Hematopoietic multipotent progenitor cell treated with erythropoietin and hydrocortisone succinate and interleukin-3 and kit ligand, for 8 days (in vitro differentiated cells): Measurements from ENCODE around the gene NEK6.
"Not testable (repeated sequence)": the region's sequence is repeated elsewhere in the genome, so short reads cannot be mapped to it uniquely, and the experiment has no call there.

Source experiments
- DNase-seq: peaks from one replicate; pipeline ENCODE4 v3.0.0-alpha.2; 2015

The NEK6 gene

DNA sequence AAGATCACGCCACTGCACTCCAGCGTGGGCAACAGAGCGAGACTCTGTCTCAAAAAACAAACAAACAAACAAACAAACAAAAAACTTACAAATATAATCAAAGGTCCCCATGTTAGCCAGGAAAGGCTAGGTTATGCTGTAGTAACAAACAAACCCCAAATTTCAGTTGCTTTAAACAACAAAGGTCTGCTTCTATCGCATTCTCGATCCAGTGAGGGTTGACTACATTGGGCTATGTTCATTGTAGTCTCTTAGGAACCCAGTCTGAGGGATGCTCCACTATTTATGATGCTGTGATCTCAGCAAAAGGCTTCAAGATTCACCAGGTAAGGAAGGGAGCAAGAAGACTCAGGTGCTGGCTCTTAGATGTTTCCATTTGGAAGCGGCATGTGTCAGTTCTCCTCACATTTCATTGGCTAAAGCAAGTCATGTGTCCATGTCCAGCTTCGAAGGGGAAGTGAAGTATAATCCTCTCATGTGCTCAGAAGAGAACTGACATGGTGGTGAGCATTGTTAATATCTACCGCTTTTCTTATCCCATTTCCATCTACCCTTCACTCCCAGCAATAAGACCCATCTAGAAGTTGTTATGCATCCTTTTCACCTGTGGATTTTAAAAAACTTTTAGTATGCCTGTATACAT, 26.5 kb upstream of the NEK6 start:
- no peak for DNase-seq

DNA sequence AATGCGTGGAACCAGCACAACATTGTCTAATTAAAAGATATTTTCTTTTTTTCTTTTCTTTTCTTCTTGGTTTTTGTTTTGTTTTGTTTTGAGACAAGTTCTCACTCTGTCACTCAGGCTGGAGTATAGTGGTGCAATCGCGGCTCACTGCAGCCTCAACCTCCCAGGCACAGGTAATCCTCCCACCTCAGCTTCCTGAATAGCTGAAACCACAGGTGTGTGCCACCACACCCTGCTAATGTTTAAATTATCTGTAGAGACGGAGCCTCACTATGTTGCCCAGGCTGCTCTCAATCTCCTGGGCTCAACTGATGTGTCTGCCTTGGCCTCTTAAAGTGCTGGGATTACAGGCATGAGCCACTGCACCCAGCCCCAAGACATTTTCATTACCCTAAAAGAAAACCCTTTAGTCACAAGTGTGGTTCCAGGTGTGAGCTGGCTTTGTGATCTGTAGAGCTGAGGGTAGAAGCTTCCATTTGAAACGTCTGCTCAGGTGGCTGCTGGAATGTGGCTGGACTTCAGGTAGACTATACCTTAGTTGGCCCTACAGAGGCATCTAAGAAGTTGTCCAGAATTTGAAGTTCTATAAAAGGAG, 19.1 kb upstream of the NEK6 start:
- DNase-seq: no peak

DNA sequence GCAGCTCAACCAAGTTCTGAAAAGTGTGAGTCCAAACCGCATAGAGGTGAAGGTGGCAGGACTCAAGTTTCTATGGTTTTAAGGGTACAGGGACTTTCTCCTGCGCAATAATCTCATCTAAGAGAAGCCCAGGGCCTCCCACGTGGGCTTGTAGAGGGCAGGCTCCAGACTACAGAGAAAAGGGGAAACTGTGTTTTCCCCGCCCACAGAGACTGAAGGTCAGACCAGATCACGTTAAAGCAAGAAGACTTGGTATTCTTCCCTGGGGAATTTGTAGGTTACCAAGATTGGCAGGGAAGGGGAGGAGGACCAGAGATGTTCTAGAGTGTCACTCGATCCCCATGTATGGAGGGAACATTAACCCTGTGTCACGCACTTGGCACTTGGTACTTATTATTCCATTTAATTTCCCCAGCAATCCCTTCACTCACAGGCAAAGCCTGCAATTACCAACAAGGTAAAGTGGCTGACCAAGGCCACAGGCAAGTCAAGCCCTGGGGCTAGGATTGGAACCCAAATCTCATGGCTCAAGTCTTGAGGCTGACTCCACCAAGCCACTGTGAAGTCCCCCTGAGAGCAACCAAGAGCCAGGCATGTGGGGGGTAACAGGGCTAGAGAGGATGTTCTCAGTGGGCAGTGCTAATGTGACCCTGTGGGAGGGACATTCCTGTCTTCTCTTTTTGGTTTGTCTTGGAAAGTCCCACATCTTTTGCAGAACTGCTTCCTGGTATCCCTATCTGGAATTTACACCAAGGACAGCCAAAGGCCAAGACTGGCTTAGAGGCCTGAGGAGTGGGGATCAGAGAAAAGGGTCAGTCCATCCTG, 18.3 kb upstream of the NEK6 start:
- no peak for DNase-seq

DNA sequence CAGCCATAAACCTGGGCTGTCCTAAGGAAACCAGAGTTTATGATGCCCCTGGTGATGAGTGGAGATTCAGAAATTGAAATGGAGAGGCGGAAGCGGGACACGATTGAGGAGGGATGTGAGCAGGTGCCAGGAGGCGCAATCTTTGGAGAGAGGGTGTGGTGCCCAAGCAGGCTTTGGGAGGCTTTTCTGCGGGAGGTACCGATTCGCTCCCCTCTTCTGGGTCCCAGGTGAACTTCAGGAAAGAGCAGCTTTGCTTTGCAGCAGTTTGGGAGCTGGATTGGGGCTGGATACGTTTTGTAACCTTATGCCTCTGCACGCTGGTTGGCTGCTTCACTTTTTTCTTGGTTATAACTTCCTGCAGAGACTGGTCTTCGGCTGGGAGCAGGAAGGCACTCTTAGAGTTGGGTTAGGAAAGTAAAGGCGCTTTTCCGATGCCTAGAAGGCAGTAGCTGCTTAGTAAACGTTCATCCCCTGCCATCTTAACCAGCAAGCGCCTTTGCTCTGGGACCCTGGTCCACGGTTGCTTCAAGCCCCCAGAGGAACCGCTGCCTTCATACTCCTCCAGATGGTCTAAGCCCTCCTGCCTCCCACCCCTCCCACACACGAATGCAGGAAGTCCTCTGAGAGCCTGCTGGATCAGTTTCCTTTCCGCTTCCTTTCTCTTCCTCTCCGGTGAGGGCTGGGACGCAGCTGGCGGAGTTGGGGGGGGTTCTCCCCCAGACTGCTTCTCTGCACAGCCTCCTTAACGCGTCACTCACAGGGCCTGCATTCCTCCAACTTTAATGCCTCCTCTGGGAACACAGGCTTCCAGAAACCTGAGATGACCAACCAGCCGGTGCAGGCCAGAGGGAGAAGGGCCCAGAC, 15.2 kb upstream of the NEK6 start:
- DNase-seq: no peak

DNA sequence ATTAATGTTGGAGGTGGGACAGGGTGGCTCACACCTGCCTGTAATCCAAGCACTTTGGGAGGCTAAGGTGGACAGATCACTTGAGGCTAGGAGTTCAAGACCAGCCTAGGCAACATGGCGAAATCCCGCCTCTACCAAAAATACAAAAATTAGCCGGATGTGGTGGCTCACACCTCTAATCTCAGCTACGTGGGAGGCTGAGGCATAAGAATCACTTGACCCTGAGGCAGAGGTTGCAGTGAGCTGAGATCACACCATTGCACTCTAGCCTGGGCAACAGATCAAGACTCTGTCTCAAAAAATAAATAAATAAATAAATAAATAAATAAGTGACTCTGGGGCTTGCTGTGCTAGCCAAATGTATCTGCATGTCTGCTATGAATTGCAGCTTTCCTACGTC, 10.4 kb upstream of the NEK6 start:
- not testable (repeated sequence) for DNase-seq

DNA sequence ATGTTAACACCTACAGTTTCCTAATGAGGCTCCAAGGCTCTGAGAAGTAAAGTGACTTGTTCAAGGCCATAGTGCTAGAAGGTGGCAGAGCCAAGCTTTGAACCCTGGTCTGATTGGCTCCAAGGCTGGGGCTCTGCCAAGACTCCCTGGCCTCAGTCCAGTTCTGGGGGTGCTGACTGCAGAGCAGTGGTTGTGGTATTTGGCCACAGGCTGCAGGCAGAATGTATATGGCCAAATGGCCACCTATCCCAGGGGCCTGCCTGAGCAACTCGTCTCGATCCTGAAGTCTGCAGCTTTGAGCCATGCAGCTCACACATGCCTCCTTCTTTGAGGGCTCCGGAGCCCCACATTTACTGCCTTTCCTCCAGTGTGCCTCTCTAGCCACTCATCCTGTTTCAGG, 9.7 kb upstream of the NEK6 start:
- DNase-seq: no peak

DNA sequence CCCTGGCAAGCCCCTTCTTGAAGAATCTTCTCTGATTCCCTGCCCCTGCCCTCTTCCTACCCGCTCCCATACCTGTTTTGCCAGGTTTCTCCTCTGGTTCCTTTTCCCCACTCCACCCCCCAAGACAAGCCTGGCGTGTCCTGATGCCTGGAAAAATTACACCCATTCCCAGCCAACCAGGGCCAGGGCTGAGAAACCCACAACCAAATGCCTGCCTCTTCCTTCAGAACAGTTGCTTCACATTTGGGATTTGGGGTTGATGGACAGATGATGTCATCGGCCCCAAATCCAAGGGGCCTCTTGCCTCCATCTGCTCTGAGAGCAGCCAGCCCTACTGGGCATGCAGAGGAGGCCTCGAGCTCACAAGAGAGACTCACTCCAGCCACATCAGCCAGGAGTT, 8.8 kb upstream of the NEK6 start:
- no peak for DNase-seq

DNA sequence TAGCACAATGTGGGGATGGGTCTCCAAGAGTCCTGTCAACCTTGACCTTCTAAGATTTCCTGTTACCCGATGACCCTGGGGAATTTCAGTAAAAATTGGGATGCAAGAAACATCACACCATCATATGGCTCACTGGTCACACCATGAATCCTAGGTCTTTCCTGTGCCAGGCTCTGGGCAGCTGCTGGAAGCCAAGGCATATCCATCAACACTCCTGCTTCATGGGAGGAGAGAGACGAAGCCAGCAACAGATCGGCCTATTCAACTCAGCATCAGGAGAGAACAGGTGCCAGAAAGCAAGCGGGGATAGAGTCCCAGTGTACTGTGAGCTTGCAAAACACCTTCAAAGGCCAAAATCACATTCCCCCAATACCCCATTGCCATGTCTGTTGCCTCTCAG, 6.5 kb upstream of the NEK6 start:
- DNase-seq: no peak

DNA sequence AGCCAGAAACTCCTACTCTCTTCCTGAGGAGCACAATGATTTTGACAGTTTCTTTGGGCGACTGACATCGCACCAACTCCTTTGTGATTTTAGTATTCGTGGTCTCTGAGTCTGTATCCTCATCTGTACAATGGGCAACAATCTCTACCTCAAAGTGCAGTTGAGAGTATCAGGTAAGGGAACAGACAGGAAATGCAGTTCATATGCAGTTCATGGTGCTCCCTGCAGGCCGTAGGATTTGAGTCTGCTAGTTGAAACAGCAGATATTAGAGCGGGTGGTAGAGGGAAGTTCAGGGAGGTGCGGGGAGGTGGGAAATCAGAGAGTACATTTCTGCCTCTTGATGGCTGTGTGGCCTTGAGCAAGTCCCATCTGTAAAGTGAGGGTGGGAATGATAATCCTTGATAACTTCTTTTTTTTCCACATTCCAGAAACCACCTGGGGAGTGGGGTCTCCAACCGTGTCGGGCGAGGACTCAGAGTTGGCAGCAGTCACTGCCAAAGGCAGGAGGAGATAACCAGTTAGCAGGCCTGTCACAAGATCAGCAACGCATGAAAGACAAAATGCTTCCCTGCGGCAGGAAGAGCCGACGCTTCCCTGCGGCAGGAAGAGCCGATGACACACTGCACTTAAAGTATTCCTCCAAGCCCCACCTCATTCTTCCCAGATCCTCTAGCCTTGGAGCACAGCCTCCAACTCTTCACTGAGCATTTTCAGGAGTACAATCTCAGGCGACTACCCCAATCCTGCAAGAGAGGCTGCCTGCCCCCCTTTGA, 6.0 kb upstream of the NEK6 start:
- no peak for DNase-seq

DNA sequence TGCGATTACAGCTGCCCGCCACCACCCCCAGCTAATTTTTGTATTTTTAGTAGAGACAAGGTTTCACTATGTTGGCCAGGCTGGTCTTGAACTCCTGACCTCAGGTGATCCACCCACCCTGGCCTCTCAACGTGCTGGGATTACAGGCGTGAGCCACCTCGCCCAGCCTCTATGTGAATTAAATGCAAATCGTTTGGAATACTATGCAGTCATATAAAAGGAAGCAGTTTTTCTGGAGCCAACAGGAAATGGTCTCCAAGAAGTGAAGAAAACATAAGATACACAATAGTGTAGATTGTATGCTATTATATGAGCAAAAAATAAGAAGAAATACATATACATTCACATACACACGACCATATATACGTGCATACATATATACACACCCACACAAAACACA, 4.9 kb upstream of the NEK6 start:
- DNase-seq: not testable (repeated sequence)

DNA sequence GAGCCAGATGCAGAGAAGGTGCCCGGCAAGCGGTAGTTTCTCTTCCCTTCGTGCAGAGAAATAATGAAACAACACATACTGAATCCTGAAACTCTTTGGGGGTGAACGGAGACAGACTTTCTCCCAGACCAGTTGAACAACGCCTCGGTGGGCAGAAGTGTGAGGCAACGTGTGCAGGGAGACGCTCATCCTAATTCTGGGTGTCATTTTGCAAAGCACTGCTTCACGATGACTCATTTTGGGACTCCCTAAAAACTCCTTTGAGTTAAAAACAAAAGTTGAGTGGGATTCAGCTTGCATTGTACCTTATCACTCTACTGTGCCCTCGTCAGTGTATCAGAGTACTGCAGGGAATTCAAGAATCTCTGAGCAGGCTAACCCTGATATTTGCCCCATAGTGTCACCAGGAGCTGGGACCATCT, 3.5 kb upstream of the NEK6 start:
- DNase-seq: no peak

DNA sequence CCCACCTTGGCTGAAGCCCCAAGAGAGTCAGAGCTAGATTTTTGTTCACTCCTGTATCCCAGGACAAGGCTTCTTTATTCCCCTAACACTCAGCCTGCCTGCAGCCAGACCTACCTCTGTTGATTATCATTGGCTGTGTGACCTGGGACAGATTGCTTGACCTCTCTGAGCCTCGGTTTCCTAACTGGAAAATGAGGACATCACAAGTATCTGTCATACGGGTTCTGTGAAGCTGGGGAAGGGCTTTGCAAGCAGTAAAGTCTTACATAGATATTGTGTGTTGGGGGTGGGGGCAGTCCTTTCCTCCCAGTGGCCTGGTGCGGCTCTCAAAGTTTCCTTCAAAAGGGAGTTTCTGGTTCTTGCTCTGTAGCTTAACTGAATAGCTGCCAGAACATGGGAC, 2.5 kb upstream of the NEK6 start:
- DNase-seq: no peak

DNA sequence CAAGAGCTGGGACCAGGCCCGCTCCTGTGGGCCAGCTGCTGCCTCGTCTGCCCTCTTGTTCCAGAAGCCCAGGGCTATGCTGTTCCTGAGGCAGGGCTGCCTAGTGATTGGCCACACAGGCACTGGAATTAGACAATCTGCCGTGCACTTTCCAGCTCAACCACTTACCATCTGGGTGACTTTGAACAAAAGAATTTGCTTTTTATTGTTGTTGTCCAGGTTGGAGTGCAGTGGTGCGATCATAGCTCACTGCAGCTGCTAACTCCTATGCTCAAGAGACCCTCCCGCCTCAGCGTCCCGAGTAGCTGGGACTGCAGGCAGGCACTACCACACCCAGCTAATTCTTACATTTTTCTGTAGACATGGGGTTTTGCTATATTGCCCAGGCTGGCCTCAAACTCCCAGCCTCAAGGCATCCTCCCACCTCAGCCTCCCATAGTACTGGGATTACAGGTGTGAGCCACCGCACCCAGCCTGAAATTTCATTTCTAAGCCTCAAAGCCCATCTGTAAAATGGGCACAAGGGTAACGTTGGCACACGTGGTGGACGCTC, 1.2 kb upstream of the NEK6 start:
- DNase-seq: no peak

DNA sequence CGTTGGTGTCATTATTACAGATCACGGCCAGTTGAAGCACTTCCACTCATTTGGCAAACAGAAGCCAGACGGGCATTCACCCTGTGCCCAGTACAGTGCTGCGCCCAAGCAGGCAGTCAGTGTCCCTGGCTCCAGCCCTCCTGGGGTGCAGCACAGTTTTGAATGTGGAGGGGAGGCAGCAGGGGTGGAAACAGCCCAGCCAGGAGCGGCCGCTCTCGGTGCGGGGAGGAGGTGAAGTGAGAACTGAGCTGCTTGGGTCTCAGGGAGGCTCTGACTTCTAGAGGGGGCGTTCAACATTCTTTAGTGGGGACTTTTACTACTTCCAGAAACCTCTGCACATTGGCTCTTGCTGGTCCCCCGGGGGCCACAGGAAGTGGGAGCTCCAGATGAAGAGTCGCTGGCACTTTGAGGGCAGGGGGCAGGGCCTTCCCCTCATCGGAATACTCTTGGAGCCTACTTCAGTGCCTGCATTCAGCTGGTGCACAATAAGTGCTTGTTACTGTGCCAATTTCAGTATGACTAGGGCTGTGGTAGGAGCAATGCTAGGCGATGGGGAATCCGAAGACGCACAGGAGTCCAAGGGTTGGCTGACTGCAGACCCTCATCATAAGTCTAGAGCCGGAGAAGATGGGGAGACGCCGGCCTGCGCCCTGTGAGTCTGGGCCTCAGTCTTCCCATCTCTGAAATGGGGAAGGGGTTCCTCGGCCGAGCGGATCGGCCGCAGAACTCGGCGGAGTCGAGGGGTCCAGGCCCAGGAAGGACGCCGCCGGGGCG, 492 bp upstream of the NEK6 start:
- no peak for DNase-seq

DNA sequence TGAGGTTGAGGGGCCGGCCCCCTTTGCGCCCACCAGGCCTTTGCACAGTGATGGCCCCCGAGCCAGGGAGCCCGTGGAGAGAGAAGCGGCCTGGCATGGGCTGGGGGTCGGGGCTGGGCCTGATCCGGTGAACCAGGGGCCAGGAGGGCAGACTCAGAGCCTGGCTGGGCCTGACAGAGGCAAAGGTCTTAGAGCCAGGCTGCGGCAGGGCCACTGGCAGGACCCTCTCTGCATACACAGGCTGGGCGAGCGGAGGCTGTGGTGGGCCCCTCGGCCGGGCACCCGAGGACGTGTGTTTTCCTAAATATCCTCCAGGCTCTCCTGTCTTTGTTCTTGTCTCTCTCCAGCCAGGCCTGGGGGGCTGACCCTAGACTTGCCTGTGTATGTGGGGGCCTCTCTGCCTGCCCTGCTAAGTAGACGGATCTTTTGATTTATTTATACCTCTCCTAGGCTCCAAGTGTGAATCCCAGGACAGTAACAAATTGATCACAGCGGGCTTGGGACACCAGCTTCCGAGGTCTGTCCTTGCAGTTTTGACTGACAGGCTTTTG, 933 bp downstream of the NEK6 start:
- no peak for DNase-seq

DNA sequence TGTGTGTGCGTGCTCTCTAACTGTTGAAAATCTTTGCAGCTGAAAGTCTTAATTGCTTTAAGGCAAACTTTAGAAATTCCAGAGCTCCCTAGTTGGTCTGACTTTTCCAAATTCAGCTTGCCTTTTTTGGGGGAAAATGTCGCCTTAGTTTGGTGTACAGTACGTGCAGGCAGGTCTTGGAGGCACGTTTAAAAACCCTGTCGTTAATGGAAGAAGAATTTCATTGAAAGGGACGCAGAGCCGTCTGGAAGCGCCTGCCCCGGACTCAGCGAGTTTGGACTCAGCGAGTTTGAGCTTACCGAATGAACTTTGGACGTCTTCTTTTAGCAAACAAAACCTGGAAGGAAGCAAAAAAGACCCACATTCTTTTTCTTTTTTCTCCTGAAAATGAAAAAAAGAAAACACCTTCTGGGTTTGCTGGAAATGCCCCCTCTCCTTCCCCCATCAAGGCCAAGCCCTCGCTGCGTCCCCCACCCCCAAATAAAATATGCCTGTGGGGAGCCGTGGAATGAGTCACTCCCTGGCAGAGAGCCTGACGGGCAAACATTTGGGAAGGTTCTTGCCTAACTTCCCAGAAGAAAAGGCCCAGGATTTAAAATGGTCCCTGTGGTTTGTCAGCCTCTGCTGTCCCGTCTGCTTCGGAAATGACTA, 1.5 kb downstream of the NEK6 start:
- no peak for DNase-seq

DNA sequence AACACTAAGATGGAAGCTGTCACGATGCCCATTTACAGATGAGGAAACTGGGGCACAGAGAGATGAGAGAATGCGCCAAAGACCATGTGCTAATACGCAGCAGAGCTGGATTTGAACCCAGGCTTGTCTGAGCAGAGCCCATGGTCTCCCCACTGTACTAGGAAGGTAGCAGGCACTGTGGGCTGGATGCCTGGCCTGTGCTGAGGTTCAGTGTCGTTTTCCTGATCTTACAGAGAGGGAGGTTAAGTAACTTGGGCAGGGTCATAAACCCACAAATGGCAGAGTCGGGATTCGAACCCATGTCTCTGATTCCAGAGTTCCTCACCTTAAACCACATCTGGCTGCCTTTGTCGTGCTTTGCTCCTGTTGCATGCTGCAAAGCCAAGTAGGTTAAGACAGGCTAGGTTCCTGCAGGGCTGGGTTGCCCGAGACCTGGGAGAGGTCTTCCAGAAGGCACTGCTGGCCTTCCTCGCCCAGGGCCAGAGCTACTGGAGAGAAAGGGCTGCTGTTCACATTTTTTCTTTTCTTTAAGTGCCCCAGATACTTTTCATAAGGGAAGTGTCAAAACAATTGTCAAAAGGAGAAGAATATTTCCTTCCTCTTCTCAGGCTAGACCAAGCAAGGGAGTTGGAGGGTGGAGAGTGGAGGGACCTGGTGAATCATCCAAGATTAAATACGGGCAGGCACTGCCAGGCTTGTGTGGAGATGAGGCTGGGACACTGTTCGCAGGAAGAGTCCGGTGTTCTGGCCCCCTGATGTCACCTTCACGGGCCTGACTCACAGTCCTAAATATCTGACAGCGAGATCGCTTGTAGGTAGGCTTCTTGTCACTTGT, 3.2 kb downstream of the NEK6 start:
- peak; percentile 43 for DNase-seq

DNA sequence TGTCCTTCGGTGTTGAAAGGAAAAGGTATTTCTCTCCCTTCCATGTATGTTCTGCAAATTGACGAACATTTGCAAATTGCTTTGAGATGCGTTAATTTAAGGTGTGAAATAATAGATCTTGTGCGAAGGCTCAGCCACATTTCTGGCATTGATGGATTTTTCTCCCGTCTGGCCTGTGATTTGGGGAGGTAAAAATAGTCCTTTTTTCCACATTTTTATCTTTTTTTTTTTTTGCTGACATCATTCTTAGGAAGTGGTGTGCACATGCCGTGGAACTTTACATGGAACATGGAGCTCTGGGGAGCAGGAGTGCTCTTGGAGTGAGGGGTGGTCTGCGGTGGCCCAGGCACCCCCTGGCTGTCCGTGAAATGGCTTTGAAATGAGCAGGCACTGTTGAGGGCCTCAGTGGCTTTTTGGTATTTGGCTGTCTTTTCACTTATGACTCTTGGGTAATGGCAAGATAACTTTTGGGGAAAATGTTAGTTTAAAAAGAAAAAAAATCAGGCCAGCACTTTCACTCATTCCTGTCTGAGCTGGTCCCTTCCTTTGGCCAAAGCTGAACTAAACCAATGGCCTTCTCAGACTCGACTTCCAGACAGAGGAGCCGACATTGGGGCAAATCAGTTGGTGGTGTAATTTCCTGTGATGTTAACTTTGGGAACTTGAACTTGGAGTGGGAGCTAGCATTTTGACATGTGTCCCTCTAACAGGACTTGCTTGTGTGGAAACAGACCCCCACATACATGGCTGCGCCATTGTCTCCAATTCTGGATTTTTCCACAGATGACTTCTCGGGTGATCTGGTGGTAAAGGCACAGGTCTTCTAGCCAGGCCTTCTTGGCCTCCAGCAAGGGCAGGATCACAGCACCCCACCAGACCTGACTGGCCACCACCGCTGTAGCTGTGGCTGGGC, 4.2 kb downstream of the NEK6 start:
- no peak for DNase-seq

DNA sequence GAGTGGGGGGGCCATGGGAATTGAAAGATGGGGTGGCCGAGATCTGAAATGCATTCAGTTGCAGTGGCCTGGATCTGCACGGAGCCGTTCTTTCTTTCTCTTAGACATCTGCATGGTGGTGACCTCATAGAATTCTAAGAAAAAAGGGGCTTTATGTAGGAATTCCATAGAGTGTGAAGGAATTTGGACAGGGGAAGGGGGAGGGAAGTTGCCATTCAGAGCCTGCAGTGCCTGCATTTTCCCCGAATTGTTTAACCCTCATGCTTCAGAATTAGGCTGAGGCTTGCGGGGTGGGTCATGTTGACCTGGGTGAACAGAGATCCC, 4.9 kb downstream of the NEK6 start:
- no peak for DNase-seq
